Upper lobe of left lung (tissue), 4 donors: ENCODE measurements around the gene TRIM52.

Experiments used
- POLR2A ChIP-seq, 4 donors: fragments of 450-650 bp; IDR thresholded peaks; one replicate each; pipeline ENCODE4 v1.5.1; 2016 to 2017; ENCODE audit warnings: antibody characterized with exemption in 4 of 4, mild to moderate bottlenecking in 2 of 4
- TF ChIP-seq, protein P1 (sequence below), 6 experiments: fragments of 450-650 bp in 4 of 6; fragments of 200-600 bp in 2 of 6; sonication (generic) in 2 of 6; IDR thresholded peaks; one replicate each; pipeline ENCODE4 v1.5.1; 2016 to 2019; ENCODE audit warnings: antibody characterized with exemption in 6 of 6

DNA sequence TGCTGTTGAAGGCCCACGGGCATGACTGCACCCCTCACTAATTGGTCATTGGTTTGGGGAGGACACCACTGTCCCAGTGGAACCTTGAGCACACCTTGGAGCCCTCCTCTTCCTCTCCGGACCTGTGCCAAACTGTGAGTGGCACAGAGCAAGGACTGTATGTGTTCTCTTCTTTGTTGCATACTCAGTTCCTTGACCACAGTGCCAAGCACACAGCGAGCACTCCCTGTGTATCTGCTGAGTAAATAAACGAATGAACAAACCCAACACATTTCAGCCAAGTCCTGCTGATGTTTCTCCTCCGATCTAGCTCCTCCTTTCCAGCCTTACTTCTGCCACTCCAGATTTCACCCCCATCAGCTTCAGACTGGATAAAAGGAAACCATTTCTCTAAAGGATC is 2.7 kb upstream of the TRIM52 start:
- TF ChIP-seq, protein P1, sequence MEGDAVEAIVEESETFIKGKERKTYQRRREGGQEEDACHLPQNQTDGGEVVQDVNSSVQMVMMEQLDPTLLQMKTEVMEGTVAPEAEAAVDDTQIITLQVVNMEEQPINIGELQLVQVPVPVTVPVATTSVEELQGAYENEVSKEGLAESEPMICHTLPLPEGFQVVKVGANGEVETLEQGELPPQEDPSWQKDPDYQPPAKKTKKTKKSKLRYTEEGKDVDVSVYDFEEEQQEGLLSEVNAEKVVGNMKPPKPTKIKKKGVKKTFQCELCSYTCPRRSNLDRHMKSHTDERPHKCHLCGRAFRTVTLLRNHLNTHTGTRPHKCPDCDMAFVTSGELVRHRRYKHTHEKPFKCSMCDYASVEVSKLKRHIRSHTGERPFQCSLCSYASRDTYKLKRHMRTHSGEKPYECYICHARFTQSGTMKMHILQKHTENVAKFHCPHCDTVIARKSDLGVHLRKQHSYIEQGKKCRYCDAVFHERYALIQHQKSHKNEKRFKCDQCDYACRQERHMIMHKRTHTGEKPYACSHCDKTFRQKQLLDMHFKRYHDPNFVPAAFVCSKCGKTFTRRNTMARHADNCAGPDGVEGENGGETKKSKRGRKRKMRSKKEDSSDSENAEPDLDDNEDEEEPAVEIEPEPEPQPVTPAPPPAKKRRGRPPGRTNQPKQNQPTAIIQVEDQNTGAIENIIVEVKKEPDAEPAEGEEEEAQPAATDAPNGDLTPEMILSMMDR (IDR thresholded peaks at IDR 0.05) = no peak
- TF ChIP-seq POLR2A (IDR thresholded peaks at IDR 0.05) = no peak
